DMS153 (cell line): ENCODE data around the gene NOL7.

Experiments
- DNase-seq: peaks from one replicate; lab custom pipeline; 2025; lab: John Stamatoyannopoulos, UW

NOL7 gene

GRCh38 chr6:13654496-13654895 is 39.4 kb downstream of the NOL7 start:
- DNase-seq, result no peak

GRCh38 chr6:13655700-13656099 is 40.6 kb downstream of the NOL7 start:
- no peak for DNase-seq

- no peak for DNase-seq
Measured at GRCh38 chr6:13660273-13660672, 45.1 kb downstream of the NOL7 start.

GRCh38 chr6:13660893-13661292 is 45.8 kb downstream of the NOL7 start:
- DNase-seq, result no peak

- no peak for DNase-seq
Measured at GRCh38 chr6:13661647-13662046, 46.5 kb downstream of the NOL7 start.

GRCh38 chr6:13662651-13663334 is 47.7 kb downstream of the NOL7 start:
- no peak for DNase-seq

- DNase-seq, result no peak
Measured at GRCh38 chr6:13663986-13664385, 48.9 kb downstream of the NOL7 start.

GRCh38 chr6:13664703-13665352 is 49.7 kb downstream of the NOL7 start:
- no peak for DNase-seq

- no peak for DNase-seq
Measured at GRCh38 chr6:13666194-13667105, 51.3 kb downstream of the NOL7 start.

- no peak for DNase-seq
Measured at GRCh38 chr6:13667655-13668054, 52.5 kb downstream of the NOL7 start.

- no peak for DNase-seq
Measured at GRCh38 chr6:13668291-13668928, 53.3 kb downstream of the NOL7 start.

GRCh38 chr6:13669476-13669875 is 54.3 kb downstream of the NOL7 start:
- no peak for DNase-seq
